Measurements from ENCODE around the gene FDX1.
A peak's percentile ranks its signal among the peaks of the same experiment; 100 is the strongest.

The FDX1 gene

GRCh38 chr11:110431674-110432073 is 1.9 kb downstream of the FDX1 start:
- no peak for DNase-seq

GRCh38 chr11:110432713-110433392 is 3.1 kb downstream of the FDX1 start:
- no peak for DNase-seq

- no peak for DNase-seq
These were observed 3.9 kb downstream of the FDX1 start for GRCh38 chr11:110433393-110434333.

- DNase-seq, result no peak
These were observed 5.4 kb downstream of the FDX1 start for GRCh38 chr11:110434952-110435779.

GRCh38 chr11:110435780-110436717 is 6.3 kb downstream of the FDX1 start:
- no peak for DNase-seq

GRCh38 chr11:110438017-110438416 is 8.3 kb downstream of the FDX1 start:
- no peak for DNase-seq

- DNase-seq, result no peak
These were observed 15.7 kb downstream of the FDX1 start for GRCh38 chr11:110445437-110445836.

GRCh38 chr11:110446061-110446460 is 16.3 kb downstream of the FDX1 start:
- no peak for DNase-seq

GRCh38 chr11:110446594-110446993 is 16.8 kb downstream of the FDX1 start:
- DNase-seq, result no peak

- DNase-seq, result no peak
These were observed 17.6 kb downstream of the FDX1 start for GRCh38 chr11:110447343-110447742.

GRCh38 chr11:110447897-110448745 is 18.4 kb downstream of the FDX1 start:
- DNase-seq, result no peak

- DNase-seq, result no peak
These were observed 20.5 kb downstream of the FDX1 start for GRCh38 chr11:110450246-110450645.

GRCh38 chr11:110452720-110453119 is 23.0 kb downstream of the FDX1 start:
- no peak for DNase-seq

- DNase-seq, result no peak
These were observed 24.1 kb downstream of the FDX1 start for GRCh38 chr11:110453684-110454354.

- DNase-seq, result no peak
These were observed 24.9 kb downstream of the FDX1 start for GRCh38 chr11:110454609-110455008.

GRCh38 chr11:110455718-110456117 is 26.0 kb downstream of the FDX1 start:
- no peak for DNase-seq

GRCh38 chr11:110463153-110463552 is 33.4 kb downstream of the FDX1 start:
- peak; percentile 76 for DNase-seq

- no peak for DNase-seq
These were observed 35.5 kb downstream of the FDX1 start for GRCh38 chr11:110465231-110465630.

- no peak for DNase-seq
These were observed 37.8 kb downstream of the FDX1 start for GRCh38 chr11:110467556-110467955.

GRCh38 chr11:110468121-110468520 is 38.4 kb downstream of the FDX1 start:
- DNase-seq, result no peak

Data from right hindlimb (tissue), 1 donor.